Right forelimb (tissue), 1 donor: ENCODE data around the gene ZIC3.
"Not testable (repeated sequence)": the region's sequence is repeated elsewhere in the genome, so short reads cannot be mapped to it uniquely, and the experiment has no call there.

Source experiments
- DNase-seq: peaks from one replicate; pipeline ENCODE4 v3.0.0-alpha.2; 2018

Gene ZIC3

GRCh38 chrX:137565921-137566745 lies at the start of gene ZIC3:
Gene ZIC3 (plus strand): TSS chrX:137566127. CDS start chrX:137566692, 565 bp downstream.
- peak; percentile 82 for DNase-seq

DNA sequence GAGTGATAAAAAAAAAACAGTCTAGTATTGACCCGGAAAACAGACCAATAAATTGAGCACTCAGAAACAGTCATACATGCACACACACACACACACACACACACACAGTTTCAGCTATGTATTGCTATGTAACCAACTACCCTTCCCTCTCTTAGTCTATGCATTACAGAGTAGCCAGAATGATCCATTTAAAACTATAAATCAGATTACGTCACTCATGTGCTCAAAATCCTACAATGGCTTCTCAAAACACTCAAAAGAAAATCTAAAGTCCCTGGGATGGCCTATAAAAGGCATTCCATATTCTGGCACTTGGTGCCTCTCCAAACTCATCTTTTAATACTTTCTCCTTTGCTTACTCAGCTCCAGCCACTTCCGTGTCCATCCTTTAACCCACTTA lies 46.5 kb upstream of the ZIC3 start:
- DNase-seq = no peak

DNA sequence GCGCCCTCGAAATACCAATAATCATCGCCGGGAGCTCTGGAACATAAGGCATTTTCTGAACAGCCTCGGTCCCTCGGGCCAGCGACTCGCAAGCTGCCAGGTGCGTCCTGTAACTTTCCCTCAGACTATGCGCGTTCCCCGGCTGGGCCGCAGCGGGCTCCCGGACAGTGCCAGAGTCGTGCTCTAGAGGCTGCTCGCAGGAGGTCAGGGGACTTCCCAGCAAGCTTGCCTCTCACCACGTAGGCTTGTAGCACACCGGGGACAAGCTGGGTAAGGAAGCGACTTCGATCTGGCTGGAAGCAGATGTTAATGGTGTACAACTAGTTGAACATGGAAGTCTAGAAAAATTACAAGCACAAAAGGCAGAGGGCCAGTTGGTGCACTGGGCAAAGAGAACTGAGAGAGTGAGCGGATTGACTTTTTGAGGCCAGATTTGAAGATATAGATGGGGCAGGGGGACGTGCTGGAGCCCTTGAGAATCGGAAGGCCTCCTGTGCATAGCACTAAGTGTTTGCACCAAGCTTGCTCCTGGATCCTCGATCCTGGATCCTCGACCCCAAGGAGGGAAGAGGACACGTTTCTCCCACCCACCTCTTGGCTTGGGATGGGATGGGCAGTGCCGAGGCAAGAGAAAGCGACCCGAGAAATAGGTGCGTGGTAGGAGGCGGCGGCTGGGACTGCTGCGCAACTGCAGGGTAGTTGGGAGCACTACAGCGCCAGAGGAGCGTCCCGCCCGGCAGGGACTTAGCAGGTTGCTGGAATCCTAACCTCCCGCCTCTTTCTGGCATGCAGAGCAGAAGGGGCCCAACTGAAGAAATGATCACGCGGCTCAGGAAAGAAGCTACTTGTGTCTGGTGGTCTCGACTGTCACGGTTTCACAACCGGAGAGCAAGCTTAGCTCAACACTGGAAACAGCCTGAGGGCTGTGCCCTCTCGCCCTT lies 19.9 kb upstream of the ZIC3 start:
- no peak for DNase-seq

DNA sequence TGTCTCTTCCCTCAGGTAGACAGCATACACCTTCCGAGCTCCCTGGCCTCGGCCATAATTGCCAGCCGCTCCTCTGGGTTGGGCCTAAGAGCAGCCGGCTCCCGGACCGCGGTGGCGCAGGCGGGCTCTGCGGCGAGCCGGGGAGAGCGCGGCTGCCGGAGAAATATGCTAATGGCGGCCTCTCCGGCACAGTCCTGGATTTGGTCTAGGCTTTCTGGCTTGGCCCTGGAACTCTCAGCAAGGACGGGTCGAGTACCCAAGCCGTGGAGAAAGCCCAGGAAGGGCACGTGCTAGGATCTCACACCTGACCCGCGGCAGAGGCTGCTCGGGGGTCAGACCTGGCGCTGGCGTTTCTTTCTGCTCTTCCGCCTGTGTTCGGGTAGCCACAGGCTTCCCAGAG lies 18.6 kb upstream of the ZIC3 start:
- no peak for DNase-seq

DNA sequence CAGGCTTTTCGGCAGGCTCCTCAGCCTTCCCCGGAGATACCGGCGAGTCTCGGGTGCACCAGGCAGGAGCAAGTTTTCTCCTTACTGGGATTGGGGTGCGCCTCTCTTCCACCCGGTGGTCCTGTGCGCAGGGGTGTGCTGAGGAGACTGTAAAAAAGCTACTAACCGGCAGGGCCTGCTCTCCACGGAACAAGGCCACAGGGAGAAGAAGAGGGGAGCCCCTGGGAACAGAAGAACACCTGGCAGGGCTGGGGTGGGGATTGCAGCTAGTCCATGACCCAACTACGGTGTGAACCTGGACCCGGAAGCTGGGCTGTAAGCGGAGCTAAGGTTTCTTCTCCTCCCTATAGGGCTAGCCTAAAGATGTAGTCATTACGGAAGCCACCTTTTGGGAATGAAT lies 17.7 kb upstream of the ZIC3 start:
- no peak for DNase-seq

DNA sequence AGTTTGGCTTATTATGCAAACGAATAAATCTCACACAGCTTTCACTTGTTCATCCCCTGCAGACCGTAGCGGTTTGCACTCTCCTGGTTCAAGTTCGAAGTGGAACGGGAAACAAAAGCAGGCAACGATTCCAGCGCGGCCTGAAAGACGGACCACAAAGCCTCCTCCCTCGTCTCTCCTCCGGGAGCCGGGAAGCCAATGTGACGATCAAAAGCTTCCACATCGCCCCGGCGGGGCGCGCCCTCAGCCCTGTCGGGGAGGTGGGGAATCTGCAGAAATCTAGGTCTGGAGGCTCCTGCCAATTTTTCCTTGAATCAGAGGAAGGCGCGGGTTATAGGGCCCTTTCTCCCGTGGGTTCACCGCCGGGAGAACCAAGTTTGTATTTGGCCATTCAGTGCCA lies 16.9 kb upstream of the ZIC3 start:
- no peak for DNase-seq

DNA sequence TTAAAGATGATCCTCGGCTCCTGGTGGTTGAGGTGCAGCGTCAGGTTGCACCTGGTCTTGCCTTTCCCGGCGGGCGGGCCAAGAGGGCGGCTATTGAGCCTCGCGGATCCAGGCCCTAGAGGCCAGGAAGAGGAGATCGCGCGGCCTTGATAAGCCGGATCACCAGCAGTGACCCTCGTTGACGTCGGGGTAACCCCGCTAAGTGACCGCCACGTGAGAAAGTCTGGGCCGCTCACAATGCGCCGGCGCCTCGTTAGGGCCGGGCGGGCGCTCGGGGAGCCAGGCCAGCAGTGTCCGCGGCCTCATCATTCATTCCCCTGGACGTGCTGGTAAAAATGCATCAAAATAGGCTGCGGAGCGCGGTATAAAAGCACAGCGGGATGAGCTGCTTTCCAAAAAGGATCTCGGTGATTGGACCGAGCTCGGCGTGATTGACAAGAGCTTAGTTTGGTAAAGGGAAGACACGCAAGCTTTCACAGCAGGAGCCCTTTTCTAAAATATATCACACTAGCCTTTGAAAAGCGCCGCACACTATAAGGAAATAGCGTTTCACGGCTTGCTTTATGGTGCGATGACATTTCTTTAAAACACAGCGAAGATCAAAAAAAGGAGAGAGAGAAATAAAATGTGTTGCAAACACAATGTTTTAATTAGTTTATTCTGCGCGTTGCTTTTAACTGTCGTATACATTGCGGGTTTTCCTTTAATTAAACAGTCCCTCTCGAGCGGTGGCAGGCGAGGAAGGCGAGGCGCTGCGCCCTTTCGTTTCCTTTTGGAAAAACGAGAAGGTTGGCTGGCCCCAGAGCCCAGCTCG lies 15.9 kb upstream of the ZIC3 start:
- DNase-seq = no peak

DNA sequence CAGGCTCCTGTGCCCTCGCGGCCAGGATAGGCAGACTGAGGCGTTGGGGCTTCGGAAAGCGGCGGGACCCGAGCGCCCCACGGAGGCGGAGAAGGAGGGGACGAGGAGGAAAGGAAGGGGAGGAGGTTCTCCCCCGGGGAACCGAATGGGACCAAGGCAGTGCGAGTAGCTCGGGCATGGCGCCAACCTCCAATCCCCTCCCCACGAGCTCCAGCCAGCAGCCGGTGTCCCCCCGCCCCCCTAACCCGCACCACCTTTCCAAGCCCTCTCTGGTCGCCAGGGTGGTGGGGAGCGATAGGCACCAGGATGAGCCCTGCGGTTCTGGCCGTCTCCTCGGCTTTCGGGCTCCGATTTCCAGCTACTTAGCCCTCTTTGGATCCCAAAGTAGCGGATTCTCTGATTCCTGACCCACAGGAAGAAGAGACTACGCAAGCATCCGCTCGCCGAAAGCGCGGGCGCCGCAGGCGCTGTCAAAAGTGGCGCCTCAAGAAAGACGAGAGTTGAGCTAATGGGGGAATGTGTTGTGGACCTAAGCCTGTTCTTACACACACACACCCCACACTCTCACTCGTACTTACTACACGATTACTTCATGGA lies 15.2 kb upstream of the ZIC3 start:
- DNase-seq = no peak

GRCh38 chrX:137552098-137552497 lies 13.8 kb upstream of the ZIC3 start:
- DNase-seq = not testable (repeated sequence)

DNA sequence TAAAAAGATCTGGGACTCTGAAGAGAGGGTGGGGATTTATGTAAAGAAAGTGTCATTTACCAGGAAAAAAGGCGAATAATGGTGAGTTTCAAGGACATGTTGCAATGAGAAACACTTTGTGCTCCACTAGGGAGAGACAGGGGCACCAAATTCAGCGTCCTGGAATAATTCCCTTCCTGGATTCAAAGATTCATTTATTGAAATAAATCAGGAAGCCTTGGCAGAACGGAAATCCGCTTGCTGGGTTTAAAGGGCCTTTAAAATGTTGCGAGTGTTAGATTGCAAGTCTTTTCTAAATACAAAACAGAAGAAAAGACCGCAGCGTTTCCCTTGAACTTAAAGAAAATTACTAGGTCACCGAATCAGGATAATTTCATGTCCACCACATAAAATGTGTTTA lies 3.8 kb upstream of the ZIC3 start:
- DNase-seq = no peak

DNA sequence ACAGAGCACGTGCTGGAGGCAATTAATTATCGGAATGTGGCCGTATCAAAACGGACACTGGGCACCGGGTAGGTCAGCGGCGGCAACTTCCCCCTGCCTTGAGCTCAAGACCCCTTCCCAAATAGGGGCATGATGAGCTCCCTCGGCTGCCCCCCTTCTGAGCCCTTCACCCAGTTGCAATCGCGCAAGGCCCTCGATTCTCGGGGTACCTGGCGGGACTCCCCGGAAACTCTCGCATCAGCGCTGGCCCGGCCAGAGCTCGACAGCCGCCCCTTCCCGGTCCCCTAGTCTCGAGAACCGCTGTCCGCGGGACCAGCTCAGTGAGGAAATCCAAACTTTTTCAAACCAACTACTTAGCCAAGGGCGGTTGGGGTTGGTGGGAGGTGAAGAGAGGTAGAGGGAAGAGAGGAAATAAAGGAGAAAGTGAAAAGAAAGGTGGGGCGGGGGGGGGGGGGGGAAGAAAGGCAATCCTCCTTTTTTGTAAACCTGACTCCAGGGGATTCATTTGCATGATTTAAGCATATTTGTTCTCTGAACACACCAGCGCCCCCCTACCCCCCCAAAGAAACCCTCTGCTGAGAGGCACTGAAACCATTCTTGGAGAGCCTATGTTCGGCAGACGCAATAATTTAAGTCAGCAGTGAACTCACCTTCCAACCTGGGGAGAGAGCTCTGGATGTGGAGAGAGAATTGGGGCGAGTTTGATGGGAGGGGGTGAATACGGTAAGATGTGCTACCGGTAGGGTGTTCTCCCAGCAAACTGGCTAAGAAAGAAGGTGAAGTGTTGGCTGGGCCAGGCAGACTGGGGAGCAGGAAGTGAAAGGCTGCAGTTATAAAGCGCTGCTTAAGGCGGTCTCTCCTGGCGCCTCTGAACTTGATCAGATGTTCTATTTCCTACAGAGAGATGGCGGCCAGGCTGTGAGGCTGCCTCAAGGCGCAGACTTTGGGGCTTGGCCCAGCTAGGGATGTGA lies 2.0 kb upstream of the ZIC3 start:
- no peak for DNase-seq

DNA sequence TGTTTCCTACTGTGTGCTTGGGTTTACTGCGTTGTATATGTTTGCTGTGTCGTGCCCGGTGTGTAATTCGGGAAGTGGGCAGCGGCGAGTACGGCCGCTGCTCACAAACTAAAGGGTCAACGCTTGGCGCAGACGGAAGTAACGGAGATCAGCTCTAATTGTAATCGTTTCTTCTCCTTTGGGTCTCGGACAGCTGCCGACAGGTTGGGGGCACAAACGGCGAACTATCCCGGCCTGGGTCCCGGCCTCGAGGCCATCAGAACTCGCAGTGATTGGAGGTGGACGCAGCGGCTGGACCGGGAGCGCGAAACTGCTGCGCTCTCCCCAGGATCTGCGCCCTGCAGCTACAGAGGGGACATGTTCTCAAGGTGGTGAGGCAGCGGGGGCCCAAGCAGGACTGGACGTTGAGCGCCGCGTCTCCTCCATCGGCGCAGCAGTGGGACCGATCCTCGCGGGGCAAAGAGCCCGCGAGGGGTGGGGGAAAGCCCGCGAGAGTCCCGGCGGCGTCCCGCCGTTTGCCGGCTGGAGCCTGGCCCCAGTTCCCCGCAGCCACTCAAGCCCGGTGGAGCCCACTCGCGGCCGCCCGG lies 516 bp upstream of the ZIC3 start:
- DNase-seq = no peak

- no peak for DNase-seq
These were observed 1.1 kb downstream of the ZIC3 start for GRCh38 chrX:137566746-137567679.

DNA sequence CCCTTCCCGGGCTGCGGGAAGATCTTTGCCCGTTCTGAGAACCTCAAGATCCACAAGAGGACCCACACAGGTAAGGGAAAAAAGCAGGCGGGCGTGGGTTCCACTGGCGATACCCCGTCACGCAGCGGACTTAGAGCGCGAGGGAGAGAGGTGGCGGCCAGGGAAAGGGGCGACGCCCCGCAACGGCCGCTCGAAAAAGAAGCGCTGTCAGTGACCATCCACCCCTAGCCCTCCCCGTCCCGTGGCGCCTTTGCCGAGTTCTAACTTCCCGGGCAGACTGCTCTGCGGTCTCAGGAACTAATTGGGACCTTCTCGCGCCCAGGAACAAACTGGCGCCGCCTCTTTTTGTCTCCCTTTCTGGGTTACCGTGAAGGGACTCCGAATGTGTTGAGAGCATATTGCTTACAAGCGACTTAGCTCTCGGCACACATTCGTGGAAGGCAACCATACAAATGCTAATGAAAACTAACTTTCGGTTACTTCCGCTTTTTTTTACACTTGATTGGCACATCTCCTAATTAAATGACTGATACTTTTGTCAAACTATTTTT lies 1.8 kb downstream of the ZIC3 start:
- no peak for DNase-seq

DNA sequence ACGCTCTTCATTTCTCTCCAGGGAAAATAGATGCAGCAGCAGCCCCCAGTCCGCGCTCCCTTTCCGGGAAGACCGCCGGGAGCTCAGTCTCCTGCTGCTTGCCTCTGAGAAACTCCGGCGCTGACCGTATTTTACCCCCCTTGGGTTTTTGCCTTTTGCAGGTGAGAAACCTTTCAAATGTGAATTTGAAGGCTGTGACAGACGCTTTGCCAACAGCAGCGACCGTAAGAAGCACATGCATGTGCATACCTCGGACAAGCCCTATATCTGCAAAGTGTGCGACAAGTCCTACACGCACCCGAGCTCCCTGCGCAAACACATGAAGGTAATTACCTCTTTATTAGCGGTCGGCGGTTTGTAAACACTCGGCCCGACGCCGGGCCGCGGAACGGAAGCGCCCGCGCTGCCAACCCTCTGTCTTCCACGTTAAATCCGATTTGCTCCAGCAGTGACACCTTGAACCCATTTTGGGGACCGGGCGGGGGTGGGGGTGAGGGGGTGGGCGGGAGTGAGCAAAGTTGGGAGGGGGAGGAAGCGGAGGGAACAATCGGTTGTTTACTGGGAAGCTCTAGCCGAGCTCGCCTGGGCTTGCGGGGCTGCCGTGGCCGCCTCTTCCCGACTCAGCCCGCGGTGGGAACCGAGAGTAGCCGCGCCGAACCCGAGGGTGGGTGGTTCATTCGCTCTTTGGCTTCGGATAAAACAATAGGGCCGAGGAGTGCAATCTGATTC lies 3.0 kb downstream of the ZIC3 start:
- DNase-seq = no peak

- no peak for DNase-seq
These were observed 3.6 kb downstream of the ZIC3 start for GRCh38 chrX:137569470-137569891.

DNA sequence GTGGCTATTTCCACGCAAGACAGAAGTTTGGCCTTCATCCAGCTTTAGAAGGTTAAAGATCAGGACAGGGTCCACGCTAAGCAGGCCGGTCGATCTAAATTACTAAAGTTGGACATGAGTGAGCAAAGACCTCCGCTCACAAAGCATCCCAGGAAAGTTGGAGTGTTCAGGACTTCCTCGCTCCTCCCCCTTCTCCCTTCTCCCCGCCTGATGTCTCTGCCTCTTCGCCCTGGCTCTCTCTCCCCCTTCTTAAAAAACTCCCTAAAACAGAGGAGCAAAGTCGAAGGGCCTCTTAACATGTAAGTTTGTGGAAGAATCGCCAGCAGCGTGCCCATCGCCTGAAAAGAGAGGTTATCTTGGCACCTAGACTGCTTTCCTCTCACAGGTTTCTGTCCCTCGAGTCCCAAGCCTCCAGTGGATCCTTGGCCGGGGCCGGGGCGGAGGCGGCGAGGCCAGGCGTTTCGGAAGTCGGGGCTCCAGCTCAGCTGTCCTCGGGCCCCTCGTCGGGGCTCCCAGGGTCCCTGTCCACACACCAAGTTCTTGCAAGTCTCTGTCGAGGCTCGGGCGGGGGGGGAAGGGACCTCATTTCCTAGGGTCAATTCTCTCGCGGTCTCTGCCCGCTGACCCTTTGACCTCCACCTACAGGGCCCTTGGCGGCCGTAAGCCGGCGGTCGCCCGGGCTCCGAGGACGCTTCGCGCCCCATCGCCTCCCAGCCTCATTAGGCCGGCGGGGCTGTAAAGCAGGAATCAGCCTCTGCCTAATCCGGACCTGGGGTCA lies 7.6 kb downstream of the ZIC3 start:
- no peak for DNase-seq
